ENCODE measurements around the gene OR9Q1.

Gene OR9Q1

GRCh38 chr11:58133309-58134076 is 109.8 kb downstream of the OR9Q1 start:
- no peak overlapping the region for H3K27ac ChIP-seq (ENCODE audit: low read depth, low read length)
- H3K4me3 ChIP-seq (ENCODE audit: low read depth, low read length) = no peak overlapping the region
- no peaks in the 10 kb centered on the region for H3K36me3 ChIP-seq (ENCODE audit: insufficient read depth, low read length)
- H3K79me2 ChIP-seq (ENCODE audit: control insufficient read depth, insufficient read depth, low read length, unreplicated experiment) = no peaks in the 10 kb centered on the region
- H3K4me1 ChIP-seq (ENCODE audit: control insufficient read depth, insufficient read depth, low read length, unreplicated experiment) = no peaks in the 10 kb centered on the region
- peaks cover 8% of the 10 kb centered on the region; the same call in 1 of the 2 replicates for H3K27me3 ChIP-seq (ENCODE audit: insufficient read depth, low read length)
- no peak overlapping the region for H2AFZ ChIP-seq (ENCODE audit: low read length, unreplicated experiment)

- peaks cover 8% of the 10 kb centered on the region; the same call in 1 of the 2 replicates for H3K27me3 ChIP-seq (ENCODE audit: insufficient read depth, low read length)
These were observed 110.5 kb downstream of the OR9Q1 start for GRCh38 chr11:58134151-58134550.

GRCh38 chr11:58135171-58135570 is 111.5 kb downstream of the OR9Q1 start:
- H2AFZ ChIP-seq (ENCODE audit: low read length, unreplicated experiment) = no peak overlapping the region
- H3K79me2 ChIP-seq (ENCODE audit: control insufficient read depth, insufficient read depth, low read length, unreplicated experiment) = no peaks in the 10 kb centered on the region
- H3K4me3 ChIP-seq (ENCODE audit: low read depth, low read length) = no peak overlapping the region
- no peaks in the 10 kb centered on the region for H3K36me3 ChIP-seq (ENCODE audit: insufficient read depth, low read length)
- no peak overlapping the region for H3K27ac ChIP-seq (ENCODE audit: low read depth, low read length)
- no peaks in the 10 kb centered on the region for H3K4me1 ChIP-seq (ENCODE audit: control insufficient read depth, insufficient read depth, low read length, unreplicated experiment)
- peaks cover 8% of the 10 kb centered on the region; the same call in 1 of the 2 replicates for H3K27me3 ChIP-seq (ENCODE audit: insufficient read depth, low read length)

More at GRCh38 chr11:58134151-58134550, 110.5 kb downstream of the OR9Q1 start:
- Histone ChIP-seq H3K4me3 (ENCODE audit: low read depth, low read length) (no peak overlapping the region), H2AFZ (ENCODE audit: low read length, unreplicated experiment) (no peak overlapping the region), H3K36me3 (ENCODE audit: insufficient read depth, low read length) (no peaks in the 10 kb centered on the region), H3K27ac (ENCODE audit: low read depth, low read length) (no peak overlapping the region), H3K79me2 (ENCODE audit: control insufficient read depth, insufficient read depth, low read length, unreplicated experiment) (no peaks in the 10 kb centered on the region), H3K4me1 (ENCODE audit: control insufficient read depth, insufficient read depth, low read length, unreplicated experiment) (no peaks in the 10 kb centered on the region)

DNA sequence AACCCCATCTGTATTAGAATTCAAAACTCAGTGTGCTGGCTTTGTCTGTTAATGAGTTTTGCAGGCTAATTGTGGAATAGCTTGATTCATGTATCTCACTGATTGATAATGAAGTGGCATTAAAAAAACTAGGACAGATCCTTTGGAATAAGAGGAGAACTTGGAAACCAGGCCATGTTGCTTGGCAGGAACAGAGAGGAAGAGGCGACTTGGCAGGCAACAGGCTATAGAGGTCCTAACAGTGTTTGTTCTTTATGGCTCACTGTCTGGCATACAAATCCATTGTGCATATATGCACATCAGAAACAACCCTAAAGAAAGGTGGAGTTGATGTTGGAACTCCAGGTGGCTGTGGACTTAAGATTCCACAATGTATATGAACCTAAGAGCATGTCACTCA is 119.1 kb downstream of the OR9Q1 start:
- no peak overlapping the region for H3K27ac ChIP-seq (ENCODE audit: low read depth, low read length)
- H3K79me2 ChIP-seq (ENCODE audit: control insufficient read depth, insufficient read depth, low read length, unreplicated experiment) = no peaks in the 10 kb centered on the region
- no peak overlapping the region for H3K4me3 ChIP-seq (ENCODE audit: low read depth, low read length)
- no peaks in the 10 kb centered on the region for H3K4me1 ChIP-seq (ENCODE audit: control insufficient read depth, insufficient read depth, low read length, unreplicated experiment)
- H2AFZ ChIP-seq (ENCODE audit: low read length, unreplicated experiment) = no peak overlapping the region
- no peaks in the 10 kb centered on the region for H3K36me3 ChIP-seq (ENCODE audit: insufficient read depth, low read length)
- no peaks in the 10 kb centered on the region for H3K27me3 ChIP-seq (ENCODE audit: insufficient read depth, low read length)

- Histone ChIP-seq H3K4me3 (ENCODE audit: low read depth, low read length) (no peak overlapping the region), H3K27me3 (ENCODE audit: insufficient read depth, low read length) (peaks cover 19% of the 10 kb centered on the region; the same call in 1 of the 2 replicates), H3K36me3 (ENCODE audit: insufficient read depth, low read length) (no peaks in the 10 kb centered on the region), H2AFZ (ENCODE audit: low read length, unreplicated experiment) (no peak overlapping the region), H3K27ac (ENCODE audit: low read depth, low read length) (no peak overlapping the region), H3K4me1 (ENCODE audit: control insufficient read depth, insufficient read depth, low read length, unreplicated experiment) (no peaks in the 10 kb centered on the region), H3K79me2 (ENCODE audit: control insufficient read depth, insufficient read depth, low read length, unreplicated experiment) (no peaks in the 10 kb centered on the region)
These were observed 129.1 kb downstream of the OR9Q1 start for GRCh38 chr11:58152781-58153180.

DNA sequence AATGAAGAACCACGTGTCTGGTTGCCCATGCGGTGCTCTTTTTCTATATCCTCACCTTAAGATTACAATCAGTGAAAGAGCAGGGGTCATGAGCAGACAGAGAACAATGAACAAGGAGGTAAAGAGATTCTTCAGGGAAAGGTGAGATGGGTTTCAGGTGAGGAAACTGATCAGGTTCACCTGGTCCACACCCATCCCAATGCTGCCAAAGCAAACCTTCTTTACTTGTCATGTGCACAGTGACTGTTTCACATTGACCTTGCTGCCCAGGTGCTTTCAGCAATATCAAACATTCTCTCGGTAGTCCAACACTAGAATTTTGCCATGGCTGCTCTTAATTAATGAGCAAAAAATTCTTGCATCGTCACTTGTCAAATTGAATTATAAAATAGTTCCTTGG is 140.7 kb downstream of the OR9Q1 start:
- no peaks in the 10 kb centered on the region for H3K36me3 ChIP-seq (ENCODE audit: insufficient read depth, low read length)
- H2AFZ ChIP-seq (ENCODE audit: low read length, unreplicated experiment) = no peak overlapping the region
- peaks cover 39% of the 10 kb centered on the region for H3K27me3 ChIP-seq (ENCODE audit: insufficient read depth, low read length)

GRCh38 chr11:58164990-58165389 is 141.3 kb downstream of the OR9Q1 start:
- H3K27me3 ChIP-seq (ENCODE audit: insufficient read depth, low read length) = peaks cover 39% of the 10 kb centered on the region
- no peak overlapping the region for H3K4me3 ChIP-seq (ENCODE audit: low read depth, low read length)
- H2AFZ ChIP-seq (ENCODE audit: low read length, unreplicated experiment) = no peak overlapping the region
- H3K4me1 ChIP-seq (ENCODE audit: control insufficient read depth, insufficient read depth, low read length, unreplicated experiment) = no peaks in the 10 kb centered on the region
- H3K79me2 ChIP-seq (ENCODE audit: control insufficient read depth, insufficient read depth, low read length, unreplicated experiment) = no peaks in the 10 kb centered on the region
- H3K36me3 ChIP-seq (ENCODE audit: insufficient read depth, low read length) = no peaks in the 10 kb centered on the region
- no peak overlapping the region for H3K27ac ChIP-seq (ENCODE audit: low read depth, low read length)

More for the DNA sequence above, 140.7 kb downstream of the OR9Q1 start:
- H3K79me2 ChIP-seq (ENCODE audit: control insufficient read depth, insufficient read depth, low read length, unreplicated experiment) = no peaks in the 10 kb centered on the region
- no peak overlapping the region for H3K27ac ChIP-seq (ENCODE audit: low read depth, low read length)
- no peak overlapping the region for H3K4me3 ChIP-seq (ENCODE audit: low read depth, low read length)
- no peaks in the 10 kb centered on the region for H3K4me1 ChIP-seq (ENCODE audit: control insufficient read depth, insufficient read depth, low read length, unreplicated experiment)

DNA sequence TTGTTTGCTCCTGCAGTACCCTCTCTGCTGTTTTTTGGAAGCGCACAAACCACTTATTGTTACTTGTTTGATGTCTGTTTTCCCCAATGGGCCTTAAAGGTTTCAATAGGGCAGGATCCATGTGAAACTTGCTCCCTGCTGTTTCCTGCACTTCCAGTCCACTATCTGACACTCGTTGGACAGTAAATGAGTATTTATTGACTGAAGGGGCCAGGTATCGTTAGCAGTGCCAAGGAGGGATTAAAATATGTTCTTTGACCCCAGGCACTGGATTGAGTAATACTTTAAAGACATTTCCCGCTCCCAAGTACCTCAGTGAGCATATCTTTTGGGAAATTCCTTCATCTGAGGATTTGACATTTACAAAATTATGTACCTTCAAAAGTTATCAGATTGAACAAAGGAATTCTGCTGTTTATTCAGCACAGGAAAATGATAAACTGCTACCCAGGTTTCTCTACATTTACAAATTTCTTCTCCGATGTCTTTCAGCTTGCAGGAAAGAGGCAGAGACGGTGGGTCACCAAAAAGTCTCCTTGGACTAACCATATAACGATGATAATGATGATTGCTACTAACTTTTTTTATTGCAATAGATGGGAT is 141.9 kb downstream of the OR9Q1 start:
- no peaks in the 10 kb centered on the region for H3K79me2 ChIP-seq (ENCODE audit: control insufficient read depth, insufficient read depth, low read length, unreplicated experiment)
- H3K4me1 ChIP-seq (ENCODE audit: control insufficient read depth, insufficient read depth, low read length, unreplicated experiment) = no peaks in the 10 kb centered on the region
- no peak overlapping the region for H3K4me3 ChIP-seq (ENCODE audit: low read depth, low read length)
- no peaks in the 10 kb centered on the region for H3K36me3 ChIP-seq (ENCODE audit: insufficient read depth, low read length)
- H3K27me3 ChIP-seq (ENCODE audit: insufficient read depth, low read length) = peaks cover 39% of the 10 kb centered on the region
- H2AFZ ChIP-seq (ENCODE audit: low read length, unreplicated experiment) = no peak overlapping the region
- no peak overlapping the region for H3K27ac ChIP-seq (ENCODE audit: low read depth, low read length)

DNA sequence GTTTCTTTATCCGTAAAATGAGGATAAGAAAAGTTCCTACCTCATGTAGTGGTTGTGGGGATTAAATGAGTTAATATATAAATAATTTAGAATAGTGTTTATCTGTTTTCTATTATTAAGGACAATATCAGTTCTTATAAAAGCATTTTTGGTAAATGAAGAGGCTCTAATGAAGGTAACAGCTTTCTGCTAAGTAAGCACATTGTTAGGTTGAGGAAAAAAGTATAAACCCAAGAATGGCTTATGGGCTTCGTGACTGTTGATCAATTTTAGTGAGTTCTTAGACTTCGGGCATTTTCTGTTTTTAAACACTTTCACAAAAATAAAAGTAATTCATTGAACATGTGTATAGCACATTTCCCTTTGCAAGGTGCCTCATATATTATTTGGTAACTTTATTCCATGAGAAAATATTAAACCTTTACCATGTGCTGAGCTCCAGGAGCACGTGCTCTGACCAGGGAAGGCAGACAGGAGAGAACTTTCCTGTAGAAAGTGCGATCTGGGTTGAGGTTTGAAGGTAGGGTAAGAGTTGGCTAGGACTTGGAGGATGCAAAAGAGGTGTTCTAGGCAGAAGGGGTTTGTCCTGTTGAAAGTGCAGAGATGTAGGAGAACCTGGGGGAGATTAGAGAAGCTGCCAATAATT is 153.9 kb downstream of the OR9Q1 start:
- Histone ChIP-seq H3K4me1 (ENCODE audit: control insufficient read depth, insufficient read depth, low read length, unreplicated experiment) (no peaks in the 10 kb centered on the region), H3K27me3 (ENCODE audit: insufficient read depth, low read length) (peaks cover 26% of the 10 kb centered on the region), H3K36me3 (ENCODE audit: insufficient read depth, low read length) (no peaks in the 10 kb centered on the region), H3K79me2 (ENCODE audit: control insufficient read depth, insufficient read depth, low read length, unreplicated experiment) (no peaks in the 10 kb centered on the region), H2AFZ (ENCODE audit: low read length, unreplicated experiment) (no peak overlapping the region), H3K27ac (ENCODE audit: low read depth, low read length) (no peak overlapping the region), H3K4me3 (ENCODE audit: low read depth, low read length) (no peak overlapping the region)

GRCh38 chr11:58178444-58178843 is 154.8 kb downstream of the OR9Q1 start:
- H3K36me3 ChIP-seq (ENCODE audit: insufficient read depth, low read length) = no peaks in the 10 kb centered on the region
- H3K27me3 ChIP-seq (ENCODE audit: insufficient read depth, low read length) = peaks cover 28% of the 10 kb centered on the region
- H3K4me3 ChIP-seq (ENCODE audit: low read depth, low read length) = no peak overlapping the region
- no peak overlapping the region for H2AFZ ChIP-seq (ENCODE audit: low read length, unreplicated experiment)
- no peaks in the 10 kb centered on the region for H3K79me2 ChIP-seq (ENCODE audit: control insufficient read depth, insufficient read depth, low read length, unreplicated experiment)
- H3K27ac ChIP-seq (ENCODE audit: low read depth, low read length) = no peak overlapping the region
- H3K4me1 ChIP-seq (ENCODE audit: control insufficient read depth, insufficient read depth, low read length, unreplicated experiment) = no peaks in the 10 kb centered on the region

Measured in ACC112 (cell line).